Raji (cell line): Measurements from ENCODE around the gene TRIM40.

Experiments
- POLR2A ChIP-seq: IDR thresholded peaks from 2 replicates; pipeline ENCODE4 v1.6.1; 2011; ENCODE audit warnings: low read depth, low read length, control low read depth; ENCODE audit not compliant: insufficient read depth

The TRIM40 gene

GRCh38 chr6:30135757-30136156 is at the start of gene TRIM40:
Gene TRIM40 (plus strand): TSS chr6:30136140. CDS start chr6:30137037, 897 bp downstream.
- no peak for TF ChIP-seq POLR2A

- no peak for TF ChIP-seq POLR2A
Measured at GRCh38 chr6:30087876-30088275, 48.1 kb upstream of the TRIM40 start.

GRCh38 chr6:30091577-30092381 is 44.2 kb upstream of the TRIM40 start:
- no peak for TF ChIP-seq POLR2A

GRCh38 chr6:30092852-30093543 is 42.9 kb upstream of the TRIM40 start:
- no peak for TF ChIP-seq POLR2A

- no peak for TF ChIP-seq POLR2A
Measured at GRCh38 chr6:30093951-30094661, 41.8 kb upstream of the TRIM40 start.

GRCh38 chr6:30096829-30097228 is 39.1 kb upstream of the TRIM40 start:
- TF ChIP-seq POLR2A, result no peak

GRCh38 chr6:30097902-30098768 is 37.8 kb upstream of the TRIM40 start:
- no peak for TF ChIP-seq POLR2A

GRCh38 chr6:30100154-30100553 is 35.8 kb upstream of the TRIM40 start:
- TF ChIP-seq POLR2A, result no peak

- TF ChIP-seq POLR2A, result no peak; the same call in 1 of the 2 replicates
Measured at GRCh38 chr6:30100585-30101443, 35.1 kb upstream of the TRIM40 start.

GRCh38 chr6:30101444-30102413 is 34.2 kb upstream of the TRIM40 start:
- peak; percentile 71 for TF ChIP-seq POLR2A

GRCh38 chr6:30102414-30102969 is 33.4 kb upstream of the TRIM40 start:
- no peak for TF ChIP-seq POLR2A
